ENCODE measurements around the gene RAB33B.
"Not testable (repeated sequence)": the region's sequence is repeated elsewhere in the genome, so short reads cannot be mapped to it uniquely, and the experiment has no call there.

RAB33B gene

GRCh38 chr4:139454111-139455045, at the start of gene RAB33B:
RAB33B (plus strand) TSS chr4:139454121; CDS start chr4:139454196, 75 bp downstream.
- DNase-seq (ENCODE audit: low spot score): peak; percentile 5

DNA sequence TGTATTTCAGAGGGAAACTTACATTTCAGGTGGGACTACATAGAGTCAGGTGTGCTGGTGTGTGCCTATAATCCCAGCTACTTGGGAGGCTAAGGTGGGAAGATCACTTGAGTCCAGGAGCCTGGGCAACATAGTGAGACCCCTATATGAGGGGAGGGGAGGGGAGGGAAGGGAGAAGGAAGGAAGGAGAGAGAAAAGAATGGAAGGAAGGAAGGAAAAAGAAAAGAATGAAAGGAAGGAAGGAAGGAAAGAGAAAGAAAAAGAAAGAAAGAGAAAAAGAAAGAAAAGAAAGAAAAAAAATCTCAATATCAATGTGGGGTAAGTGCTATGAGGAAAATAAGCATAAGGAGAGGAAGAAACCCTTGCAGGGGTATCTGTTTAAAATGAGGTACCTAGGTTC, 43.6 kb upstream of the RAB33B start:
- DNase-seq (ENCODE audit: low spot score): no peak

GRCh38 chr4:139414671-139415210, 39.2 kb upstream of the RAB33B start:
- not testable (repeated sequence) for DNase-seq (ENCODE audit: low spot score)

GRCh38 chr4:139416073-139416673, 37.7 kb upstream of the RAB33B start:
- peak; percentile 32 for DNase-seq (ENCODE audit: low spot score)

DNA sequence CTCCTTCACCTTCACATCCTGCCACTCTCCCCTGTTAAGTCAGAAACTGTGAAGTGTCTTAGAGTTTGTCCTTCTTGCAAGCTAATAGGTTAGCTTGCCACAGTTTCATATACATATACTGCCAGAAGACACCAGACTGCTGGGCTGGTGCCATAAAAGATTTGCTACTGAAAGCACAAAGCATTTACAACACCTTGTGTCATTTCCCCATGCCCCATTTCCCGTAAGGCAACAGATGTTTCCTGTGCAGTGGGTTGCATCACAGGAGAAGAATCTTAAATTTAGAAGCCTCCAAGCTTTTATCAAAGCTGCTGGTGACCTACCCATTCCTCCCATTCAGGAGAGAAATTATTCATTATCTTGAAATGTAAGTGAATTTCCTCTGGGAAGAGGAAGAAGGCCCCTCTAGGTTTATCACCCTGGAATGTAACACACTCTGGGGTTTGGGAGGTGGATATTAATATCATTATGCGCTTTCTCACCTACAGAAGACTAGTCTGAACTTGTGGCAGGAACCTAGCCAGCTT, 34.5 kb upstream of the RAB33B start:
- DNase-seq (ENCODE audit: low spot score): peak; percentile 48

DNA sequence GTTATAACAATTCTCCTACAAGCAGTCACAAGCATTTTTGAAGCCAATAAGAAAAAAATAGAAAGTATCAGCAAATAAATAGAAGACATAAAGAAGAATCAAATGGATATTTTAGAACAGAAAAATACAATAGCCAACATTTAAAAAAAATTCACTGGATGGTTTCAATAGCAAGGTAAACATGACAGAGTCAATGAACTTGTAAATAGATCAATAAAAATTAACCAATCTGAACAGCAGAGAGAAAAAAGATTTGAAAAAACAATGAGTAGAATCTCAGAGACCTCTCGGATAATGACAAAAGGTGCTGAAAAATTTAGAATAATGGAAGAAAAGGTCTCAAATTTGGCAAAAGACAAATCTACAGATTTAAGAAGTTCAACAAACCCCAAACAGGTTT, 33.3 kb upstream of the RAB33B start:
- no peak for DNase-seq (ENCODE audit: low spot score)

GRCh38 chr4:139436122-139436521, 17.8 kb upstream of the RAB33B start:
- DNase-seq (ENCODE audit: low spot score): no peak

DNA sequence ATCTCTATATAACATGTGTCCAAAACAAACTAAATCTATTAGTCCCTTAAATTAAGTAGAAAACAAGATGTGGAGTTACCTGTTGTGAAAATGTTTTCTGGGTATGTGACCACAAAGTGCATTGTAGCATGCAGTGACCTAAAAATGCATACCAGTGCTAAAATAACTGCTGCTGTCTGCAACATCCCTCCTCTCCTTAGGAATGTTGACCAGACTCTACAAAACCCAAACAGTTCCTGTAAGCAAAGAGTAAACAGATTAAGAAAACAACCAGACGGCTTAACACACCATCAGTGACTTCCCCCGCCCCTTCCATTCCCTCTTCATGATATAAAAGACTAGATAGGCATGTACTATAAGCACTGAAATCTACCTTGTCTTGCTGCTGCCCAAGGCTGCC, 15.8 kb upstream of the RAB33B start:
- no peak for DNase-seq (ENCODE audit: low spot score)

DNA sequence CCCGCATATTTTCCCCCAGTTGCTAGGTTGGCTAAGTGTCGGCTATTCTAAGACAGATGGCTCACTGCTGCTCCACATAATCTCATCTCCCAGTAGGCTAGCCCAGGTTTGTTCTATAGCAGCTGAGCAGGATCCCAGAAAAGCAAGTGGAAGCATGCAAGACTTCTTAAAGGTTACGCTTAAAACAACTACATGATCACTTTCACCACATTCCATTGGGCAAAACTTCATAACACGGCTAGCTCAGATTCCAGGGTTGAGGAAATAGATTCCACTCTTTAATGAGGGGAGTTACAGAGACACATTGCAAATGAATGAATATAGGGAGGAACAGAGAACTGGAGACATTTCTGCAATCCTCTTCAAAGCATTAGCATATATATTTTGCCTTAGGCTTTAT, 12.9 kb upstream of the RAB33B start:
- no peak for DNase-seq (ENCODE audit: low spot score)

- no peak for DNase-seq (ENCODE audit: low spot score)
These were observed 10.3 kb upstream of the RAB33B start for GRCh38 chr4:139443661-139444060.

DNA sequence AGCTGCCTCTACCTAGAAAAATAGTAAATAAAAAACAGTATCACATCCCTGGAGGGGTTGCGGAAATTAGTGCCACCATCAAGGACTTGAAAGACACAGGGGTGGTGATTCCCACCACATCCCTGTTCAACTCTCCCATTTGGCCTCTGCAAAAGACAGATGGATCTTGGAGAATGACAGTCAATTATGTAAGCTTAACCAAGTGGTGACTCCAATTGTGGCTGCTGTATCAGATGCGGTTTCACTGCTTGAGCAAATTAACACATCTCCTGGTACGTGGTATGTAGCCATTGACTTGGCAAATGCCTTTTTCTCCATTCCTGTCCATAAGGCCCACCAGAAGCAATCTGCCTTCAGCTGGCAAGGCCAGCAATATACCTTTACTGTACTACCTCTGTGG, 9.0 kb upstream of the RAB33B start:
- not testable (repeated sequence) for DNase-seq (ENCODE audit: low spot score)

- DNase-seq (ENCODE audit: low spot score): not testable (repeated sequence)
These were observed 6.8 kb upstream of the RAB33B start for GRCh38 chr4:139447078-139447477.

- DNase-seq (ENCODE audit: low spot score): no peak
These were observed 3.3 kb upstream of the RAB33B start for GRCh38 chr4:139450586-139450985.

DNA sequence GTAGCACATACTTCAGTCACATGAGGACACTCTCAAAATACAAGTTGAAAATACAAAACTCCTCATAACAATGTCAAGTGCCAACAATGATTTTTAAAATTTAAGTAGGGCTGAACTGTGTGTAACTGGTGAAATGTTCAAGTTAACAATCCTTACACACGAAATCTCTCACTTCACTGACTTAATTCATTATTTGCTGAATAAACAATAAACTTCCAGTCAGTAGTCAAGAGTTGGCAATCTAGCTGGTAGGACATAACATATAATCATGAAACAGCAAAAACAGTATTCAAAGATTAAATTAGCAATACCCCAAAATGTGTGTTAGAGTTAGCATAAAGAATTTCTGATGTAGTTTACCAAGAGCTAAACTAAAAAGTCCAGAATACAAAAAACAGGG, 1.9 kb upstream of the RAB33B start:
- no peak for DNase-seq (ENCODE audit: low spot score)

DNA sequence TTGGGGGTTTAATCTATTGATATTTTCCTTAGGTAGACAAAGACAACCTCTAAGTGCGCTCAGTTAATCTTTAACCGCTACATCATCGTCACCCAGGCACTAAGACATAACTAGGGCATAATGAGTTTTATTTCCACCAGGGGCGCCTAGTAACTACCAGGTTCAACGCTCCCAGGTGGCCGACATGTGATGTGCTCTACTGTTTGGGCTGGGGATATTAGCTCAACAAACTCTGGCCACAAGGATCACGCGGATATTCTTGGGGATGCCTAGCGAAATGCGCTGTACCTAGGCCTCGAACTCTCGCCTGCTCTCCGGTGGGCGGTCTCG, 915 bp upstream of the RAB33B start:
- no peak for DNase-seq (ENCODE audit: low spot score)

DNA sequence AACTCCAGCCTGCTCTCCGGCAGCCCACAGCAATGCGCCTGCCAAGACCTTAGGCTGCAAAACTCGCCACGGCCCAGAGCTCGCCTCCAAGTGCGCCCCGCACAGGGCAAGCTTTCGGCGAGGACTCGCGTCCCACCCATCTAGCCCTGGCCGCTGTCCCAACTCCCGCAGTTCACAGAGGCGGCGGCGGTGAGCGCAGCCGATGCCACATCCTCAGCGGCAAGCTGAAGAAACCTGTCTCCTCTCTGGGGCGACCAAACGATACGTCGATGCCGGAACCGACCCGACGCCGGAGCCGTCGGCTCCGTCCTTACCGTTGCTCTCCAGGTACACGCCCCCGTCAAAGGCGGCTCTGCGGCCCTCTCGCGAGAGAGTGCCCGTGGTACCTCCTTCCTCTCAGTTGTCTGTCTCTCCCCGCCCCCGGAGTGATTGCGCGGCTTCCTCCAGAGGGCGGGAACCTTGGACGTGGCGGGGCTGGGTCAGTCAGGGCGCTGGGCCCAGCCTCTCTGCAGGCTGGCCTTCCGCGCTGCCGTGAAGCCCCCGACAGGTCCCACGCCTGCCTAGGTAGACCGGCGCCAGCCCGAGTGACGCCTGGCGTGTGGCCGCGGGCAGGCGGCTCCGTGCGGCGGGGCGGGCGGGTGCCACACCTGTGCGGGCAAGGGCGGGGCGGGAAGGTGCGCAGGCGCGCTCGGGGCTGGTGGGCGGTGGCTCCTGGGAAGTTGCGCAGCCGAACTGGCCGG, 380 bp upstream of the RAB33B start:
- peak; percentile 92 for DNase-seq (ENCODE audit: low spot score)

GRCh38 chr4:139455126-139455538, 1.2 kb downstream of the RAB33B start:
- no peak for DNase-seq (ENCODE audit: low spot score)

GRCh38 chr4:139457318-139457717, 3.4 kb downstream of the RAB33B start:
- DNase-seq (ENCODE audit: low spot score): no peak

DNA sequence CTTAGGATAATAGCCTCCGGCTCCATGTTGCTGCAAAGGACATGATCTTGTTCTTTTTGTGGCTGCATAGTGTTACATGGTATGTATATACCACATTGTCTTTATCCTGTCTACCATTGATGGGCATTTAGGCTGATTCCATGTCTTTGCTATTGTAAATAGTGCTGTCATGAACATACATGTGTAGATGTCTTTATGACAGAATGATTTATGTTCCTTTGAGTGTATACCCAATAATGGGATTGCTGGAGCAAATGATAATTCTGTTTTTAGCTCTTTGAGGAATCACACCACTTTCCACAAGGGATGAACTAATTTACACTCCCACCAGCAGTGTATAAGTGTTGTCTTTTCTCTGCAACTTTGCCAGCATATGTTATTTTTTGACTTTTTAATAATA, 4.6 kb downstream of the RAB33B start:
- DNase-seq (ENCODE audit: low spot score): no peak

DNA sequence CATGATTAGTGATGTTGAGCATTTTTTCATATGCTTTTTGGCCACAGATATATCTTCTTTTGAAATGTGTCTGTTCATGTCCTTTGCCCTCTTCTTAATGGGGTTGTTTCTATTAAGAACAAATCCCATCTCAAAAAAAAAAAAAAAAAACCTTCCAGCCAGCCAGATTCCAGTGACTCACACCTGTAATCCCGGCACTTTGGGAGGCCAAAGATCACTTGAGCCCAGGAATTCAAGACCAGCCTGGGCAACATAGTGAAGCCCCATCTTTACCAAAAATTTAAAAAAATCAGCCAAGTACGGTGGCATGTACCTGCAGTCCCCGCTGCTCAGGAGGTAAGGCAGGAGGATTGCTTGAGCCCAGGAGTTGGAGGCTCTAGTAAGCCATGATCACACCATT, 5.1 kb downstream of the RAB33B start:
- DNase-seq (ENCODE audit: low spot score): no peak

DNA sequence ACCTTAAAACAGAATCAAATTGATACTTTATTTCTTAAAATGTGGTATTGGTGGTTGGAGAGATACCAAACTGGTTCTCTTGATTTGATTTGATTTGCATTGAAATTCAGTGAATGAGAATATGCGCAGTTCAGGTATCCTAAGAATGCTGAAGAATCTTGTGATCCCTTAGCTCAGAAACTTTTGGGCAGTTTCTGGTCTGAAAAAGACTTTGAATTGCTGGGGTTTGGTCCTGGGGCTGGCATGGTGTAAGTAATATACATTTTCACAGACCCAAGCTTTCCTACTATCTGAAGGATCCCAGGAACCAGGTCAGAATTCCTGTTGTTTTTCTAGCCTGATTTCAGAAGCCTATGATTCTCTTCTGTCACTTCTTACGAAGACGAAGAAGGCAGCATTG, 6.6 kb downstream of the RAB33B start:
- no peak for DNase-seq (ENCODE audit: low spot score)

- DNase-seq (ENCODE audit: low spot score): no peak
These were observed 7.2 kb downstream of the RAB33B start for GRCh38 chr4:139461022-139461628.
